Measurements from ENCODE around the gene TFAP2C. TPM values are rescaled to one million over a fixed set of nuclear protein-coding genes. Genes with fewer than 3 reads are reported as not detected.

The TFAP2C gene
- total RNA-seq, 1 experiment from 2014 or later, result 6.9 TPM

- intact Hi-C loops (cut with micrococcal nuclease), result no loop called here
- CTCF ChIA-PET, result no interaction called here
- BruUV-seq (replicated peaks), result no TSS peak
- no peak overlapping the region for H3K4me2 ChIP-seq (ENCODE audit: low read length)
- H2AFZ ChIP-seq (ENCODE audit: low read depth, low read length, poor library complexity, severe bottlenecking), result no peak overlapping the region
- ATAC-seq (no peak), DNase-seq (ENCODE audit: low read depth, low spot score) (no peak)
- no peak for TF ChIP-seq TCF7L2 (IDR thresholded peaks at IDR 0.05; ENCODE audit: borderline replicate concordance, extremely low read depth, insufficient read depth, insufficient read length)
- no peak for TF ChIP-seq SRF (IDR thresholded peaks at IDR 0.05; ENCODE audit: low read depth)
- TF ChIP-seq EZH2 (IDR thresholded peaks at IDR 0.05), result no peak
- TF ChIP-seq ATF3 (IDR thresholded peaks at IDR 0.05), result no peak
- TF ChIP-seq ELF1 (IDR thresholded peaks at IDR 0.05; ENCODE audit: borderline replicate concordance, low read depth), result no peak
- TF ChIP-seq EZH2phosphoT487 (IDR thresholded peaks at IDR 0.05; ENCODE audit: borderline replicate concordance), result no peak
- H3K27me3 ChIP-seq (ENCODE audit: insufficient read depth, low read length), result no peaks in the 10 kb centered on the region
- no peaks in the 10 kb centered on the region for H4K20me1 ChIP-seq (ENCODE audit: insufficient read depth)
- H3K4me1 ChIP-seq (ENCODE audit: control insufficient read depth in 1 of 2, insufficient read depth in 2 of 2, low read length in 2 of 2), result peaks cover 4 to 17% of the 10 kb centered on the region in 2 experiments; a peak in 2 of 4 replicates
- RAD21 ChIA-PET (ENCODE audit: low non-redundant PET in 1 of 2, low total read pairs in 2 of 2, uncharacterized antibody in 2 of 2, unreplicated experiment in 2 of 2), result no interaction called here
- no peak overlapping the region for H3K27ac ChIP-seq (ENCODE audit: low read depth, low read length)
- H3K9me2 ChIP-seq (ENCODE audit: insufficient read depth), result no peaks in the 10 kb centered on the region
- H3K9me3 ChIP-seq (ENCODE audit: control insufficient read depth in 1 of 2, insufficient read depth in 1 of 2, low read depth in 1 of 2, low read length in 2 of 2), result no peaks in the 10 kb centered on the region
- no peaks in the 10 kb centered on the region for H3K36me3 ChIP-seq (ENCODE audit: control insufficient read depth in 1 of 2, insufficient read depth in 2 of 2, low read length in 2 of 2)
- POLR2A ChIA-PET, result no interaction called here
- H3K4me3 ChIP-seq (replicated peaks in 1 of 2; ENCODE audit: low read depth in 1 of 2, low read length in 2 of 2), result no peak overlapping the region
- H3K9ac ChIP-seq (ENCODE audit: low read length), result no peak overlapping the region
- no peaks in the 10 kb centered on the region for H3K79me2 ChIP-seq (ENCODE audit: insufficient read depth, low read length)
Measured at GRCh38 chr20:56580226-56580625, 48.9 kb upstream of the TFAP2C start.

- ChIA-PET RAD21 (ENCODE audit: low non-redundant PET in 1 of 2, low total read pairs in 2 of 2, uncharacterized antibody in 2 of 2, unreplicated experiment in 2 of 2) (no interaction called here), POLR2A (no interaction called here), CTCF (no interaction called here)
- Histone ChIP-seq H3K9me3 (ENCODE audit: control insufficient read depth in 1 of 2, insufficient read depth in 1 of 2, low read depth in 1 of 2, low read length in 2 of 2) (no peaks in the 10 kb centered on the region), H3K4me3 (replicated peaks in 1 of 2; ENCODE audit: low read depth in 1 of 2, low read length in 2 of 2) (no peak overlapping the region), H3K9ac (ENCODE audit: low read length) (no peak overlapping the region), H3K36me3 (ENCODE audit: control insufficient read depth in 1 of 2, insufficient read depth in 2 of 2, low read length in 2 of 2) (no peaks in the 10 kb centered on the region), H4K20me1 (ENCODE audit: insufficient read depth) (no peaks in the 10 kb centered on the region), H3K27ac (ENCODE audit: low read depth, low read length) (no peak overlapping the region), H3K27me3 (ENCODE audit: insufficient read depth, low read length) (no peaks in the 10 kb centered on the region), H3K79me2 (ENCODE audit: insufficient read depth, low read length) (no peaks in the 10 kb centered on the region), H3K4me1 (ENCODE audit: control insufficient read depth in 1 of 2, insufficient read depth in 2 of 2, low read length in 2 of 2) (peaks cover 3 to 4% of the 10 kb centered on the region in 2 experiments; a peak in 1 of 4 replicates), H2AFZ (ENCODE audit: low read depth, low read length, poor library complexity, severe bottlenecking) (no peak overlapping the region), H3K4me2 (ENCODE audit: low read length) (no peak overlapping the region), H3K9me2 (ENCODE audit: insufficient read depth) (no peaks in the 10 kb centered on the region)
- intact Hi-C loops (cut with micrococcal nuclease), result no loop called here
- no peak for ATAC-seq
- BruUV-seq (replicated peaks), result no TSS peak
- no peak for TF ChIP-seq FOSL1 (IDR thresholded peaks at IDR 0.05; ENCODE audit: low read depth)
- no peak for TF ChIP-seq CBX3 (IDR thresholded peaks at IDR 0.05; ENCODE audit: low read depth)
- no peak for TF ChIP-seq MAX (IDR thresholded peaks at IDR 0.05)
- TF ChIP-seq ZFX (IDR thresholded peaks at IDR 0.05), result no peak
- no peak for DNase-seq (ENCODE audit: low read depth, low spot score)
Measured at GRCh38 chr20:56581701-56582100, 47.4 kb upstream of the TFAP2C start.
